SH-SY5Y (cell line): Measurements from ENCODE around the gene RNF25.

Source experiments
- GATA2 ChIP-seq: IDR thresholded peaks from 2 replicates; pipeline ENCODE4 v1.6.1; 2011; ENCODE audit warnings: mild to moderate bottlenecking, low read depth, low read length
- GATA3 ChIP-seq: IDR thresholded peaks from 2 replicates; pipeline ENCODE4 v1.6.1; 2011; ENCODE audit warnings: low read depth, mild to moderate bottlenecking, low read length, moderate library complexity

- TF ChIP-seq GATA3 (no peak), GATA2 (no peak)
These were observed 38.5 kb upstream of the RNF25 start for GRCh38 chr2:218710334-218710686.
